Stimulated activated CD8-positive, alpha-beta memory T cell treated with anti-CD3 and anti-CD28 coated beads, Interleukin-12 subunit alpha, Interleukin-12 subunit beta, amount 100 ng/mL, for 24 hours (primary cell): ENCODE measurements around the gene C3AR1.
"Not testable (repeated sequence)": the region's sequence is repeated elsewhere in the genome, so short reads cannot be mapped to it uniquely, and the experiment has no call there.

Source experiments
- DNase-seq: peaks from one replicate; pipeline ENCODE4 v3.0.0-alpha.2; 2020; ENCODE audit errors: extremely low read depth

Gene C3AR1

DNA sequence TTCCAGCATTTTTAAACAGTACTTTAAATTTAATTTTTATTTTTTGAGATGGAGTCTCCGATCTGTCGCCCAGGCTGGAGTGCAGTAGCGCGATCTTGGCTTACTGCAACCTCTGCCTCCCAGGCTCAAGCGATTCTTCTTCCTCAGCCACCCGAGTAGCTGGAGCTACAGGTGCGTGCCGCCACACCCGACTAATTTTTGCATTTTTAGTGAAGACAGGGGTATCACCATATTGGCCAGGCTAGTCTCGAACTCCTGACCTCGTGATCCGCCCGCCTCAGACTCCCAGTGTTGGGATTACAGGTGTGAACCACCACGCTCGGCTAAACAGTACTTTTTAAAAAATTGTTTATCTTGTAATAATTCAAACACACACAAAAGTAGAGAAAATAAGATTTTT is 37.9 kb downstream of the C3AR1 start:
- no peak for DNase-seq

DNA sequence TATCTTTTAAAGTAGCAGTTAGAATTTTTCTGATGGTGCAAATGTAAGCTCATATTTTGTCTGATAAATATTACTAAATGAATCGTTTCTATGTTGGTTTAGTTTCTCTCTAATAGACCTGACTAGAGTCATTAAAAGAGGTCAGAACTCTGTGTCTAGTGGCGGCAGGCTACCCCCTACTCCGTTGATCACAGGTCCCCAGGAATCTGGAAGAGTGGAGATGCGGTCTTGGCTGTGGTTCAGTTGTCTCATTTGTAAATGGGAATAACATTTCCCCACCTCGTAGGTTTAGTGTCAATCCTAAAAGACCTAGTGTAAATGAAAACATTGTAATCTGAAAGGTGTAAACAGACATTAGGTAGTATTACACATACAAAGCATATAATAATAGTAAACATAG is 38.3 kb downstream of the C3AR1 start:
- no peak for DNase-seq

DNA sequence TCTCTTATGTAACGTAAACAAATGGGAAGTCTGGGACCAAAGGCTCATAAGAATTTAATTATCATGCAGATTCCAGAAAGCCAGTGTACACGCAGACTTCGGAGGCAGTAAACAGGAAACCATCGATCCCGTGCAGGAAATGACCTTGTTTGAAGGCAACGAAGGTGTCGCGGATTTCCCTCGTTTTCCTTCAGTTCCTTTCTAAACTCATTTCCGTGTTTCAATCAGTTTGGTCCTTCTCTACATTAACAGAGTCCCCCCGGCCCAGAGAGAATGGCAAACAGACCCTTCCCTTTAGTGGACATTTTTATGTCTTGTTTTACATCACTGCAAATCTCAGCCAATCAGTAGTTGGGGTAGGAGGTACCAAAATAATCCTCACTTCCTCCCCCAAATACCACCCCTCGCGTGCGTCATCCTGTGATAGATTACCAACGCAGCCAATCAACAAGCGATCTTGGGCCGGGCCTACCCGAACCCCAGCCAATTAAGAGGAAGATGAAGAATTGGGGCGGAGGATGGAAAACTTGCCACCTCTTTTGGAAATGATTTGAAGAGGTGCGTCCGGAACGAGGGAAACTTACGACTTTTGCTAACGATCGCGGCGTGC is 39.8 kb downstream of the C3AR1 start:
- peak; percentile 76 for DNase-seq

DNA sequence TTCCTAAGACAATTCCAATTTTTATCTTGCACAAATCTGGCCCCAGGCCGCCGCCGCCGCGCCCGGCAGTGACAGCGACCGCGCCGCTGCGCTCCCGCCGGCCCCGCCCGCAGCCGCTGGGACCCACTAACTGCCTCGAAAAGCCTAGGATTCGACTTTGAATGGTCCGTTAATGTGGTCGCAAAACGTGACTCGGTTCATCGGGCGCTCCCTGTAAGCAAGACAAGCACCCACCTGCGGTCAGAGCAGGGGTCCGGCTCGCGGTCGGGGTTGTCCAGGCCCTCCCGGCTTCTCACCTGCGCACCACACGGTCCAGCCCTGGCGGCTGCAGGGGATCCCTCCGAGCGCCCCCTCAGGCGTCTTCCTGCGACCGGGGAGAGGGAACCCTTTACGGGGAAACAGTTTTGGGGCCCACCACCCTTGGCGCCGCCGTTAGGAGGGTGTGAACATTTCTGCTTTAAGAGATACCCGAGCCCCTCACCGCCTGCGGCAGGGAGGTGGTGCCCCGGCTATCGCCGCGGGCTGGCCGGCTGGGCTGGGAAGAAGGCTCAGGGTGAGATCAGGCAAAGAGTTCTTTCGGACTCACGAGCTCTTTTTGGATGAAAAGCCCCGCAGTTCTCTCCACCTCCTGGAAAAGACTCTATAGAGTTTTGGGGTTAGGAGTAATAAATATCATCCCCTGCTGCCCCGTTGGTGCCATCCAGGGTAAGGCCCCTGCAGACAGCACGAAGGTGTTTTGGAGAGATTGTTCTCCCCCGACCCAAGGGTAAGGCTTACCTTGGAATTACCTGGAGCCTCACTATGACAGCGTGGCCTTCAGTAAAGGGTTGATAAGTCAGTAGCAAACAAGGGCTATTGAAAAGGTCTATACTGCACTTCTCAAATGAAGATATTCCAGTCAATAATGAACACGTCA is 47.2 kb downstream of the C3AR1 start:
- no peak for DNase-seq

DNA sequence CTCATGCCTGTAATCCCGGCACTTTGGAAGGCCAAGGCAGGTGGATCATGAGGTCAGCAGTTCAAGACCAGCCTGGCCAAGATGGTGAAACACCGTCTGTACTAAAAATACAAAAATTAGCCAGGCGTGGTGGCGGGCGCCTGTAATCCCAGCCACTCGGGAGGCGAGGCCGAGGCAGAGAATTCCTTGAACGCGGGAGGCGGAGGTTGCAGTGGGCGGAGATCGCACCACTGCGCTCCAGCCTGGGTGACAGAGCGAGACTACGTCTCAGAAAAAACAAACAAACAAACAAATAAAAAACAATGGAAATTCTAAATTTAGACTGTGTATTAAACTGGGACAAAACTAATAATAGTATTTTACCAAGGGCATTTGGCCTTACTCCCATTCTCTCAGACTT is 47.9 kb downstream of the C3AR1 start:
- not testable (repeated sequence) for DNase-seq

DNA sequence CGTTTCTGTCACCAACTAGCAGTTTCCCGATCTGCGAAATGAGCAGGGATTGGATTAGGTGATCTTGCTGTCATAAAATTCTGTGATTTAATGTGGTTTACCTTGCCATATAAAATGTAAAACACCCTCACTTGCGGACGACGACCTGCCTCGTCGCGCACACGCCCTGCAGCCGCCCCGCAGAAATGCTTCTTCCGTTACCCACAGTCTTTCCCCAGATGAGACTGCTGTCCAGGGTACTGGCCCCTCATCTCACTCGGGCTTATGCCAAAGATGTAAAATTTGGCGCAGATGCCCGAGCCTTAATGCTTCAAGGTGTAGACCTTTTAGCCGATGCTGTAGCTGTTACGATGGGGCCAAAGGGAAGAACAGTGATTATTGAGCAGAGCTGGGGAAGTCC is 51.3 kb downstream of the C3AR1 start:
- DNase-seq = no peak

DNA sequence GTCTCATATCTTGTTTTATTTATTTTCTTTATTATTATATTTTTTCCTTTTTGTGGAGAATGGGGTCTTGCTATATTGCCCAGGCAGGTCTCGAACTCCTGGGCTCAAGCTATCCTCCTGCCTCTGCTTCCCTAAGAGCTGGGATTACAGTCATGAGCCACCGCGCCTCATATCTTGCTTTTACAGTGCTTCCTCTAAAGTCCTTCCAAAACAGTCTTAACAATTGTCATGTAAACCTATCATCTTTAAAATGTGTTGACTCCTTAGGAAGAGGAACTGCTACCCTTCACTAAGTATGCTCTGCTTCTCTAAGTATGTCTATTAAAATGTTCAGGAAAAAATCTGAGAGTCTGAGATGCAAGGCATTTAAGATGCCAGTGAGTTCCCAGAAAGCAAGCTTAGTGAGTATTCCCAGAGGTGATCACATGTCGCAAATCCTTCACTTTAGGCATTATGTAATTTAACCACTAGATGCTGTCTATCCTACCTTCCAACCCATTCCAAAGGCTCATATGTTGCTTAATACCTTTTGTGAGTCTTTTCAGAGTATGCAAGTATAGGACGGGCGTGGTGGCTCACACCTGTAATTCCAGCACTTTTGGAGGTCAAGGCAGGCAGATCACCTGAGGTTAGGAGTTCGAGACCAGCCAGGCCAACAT is 53.4 kb downstream of the C3AR1 start:
- DNase-seq = no peak

DNA sequence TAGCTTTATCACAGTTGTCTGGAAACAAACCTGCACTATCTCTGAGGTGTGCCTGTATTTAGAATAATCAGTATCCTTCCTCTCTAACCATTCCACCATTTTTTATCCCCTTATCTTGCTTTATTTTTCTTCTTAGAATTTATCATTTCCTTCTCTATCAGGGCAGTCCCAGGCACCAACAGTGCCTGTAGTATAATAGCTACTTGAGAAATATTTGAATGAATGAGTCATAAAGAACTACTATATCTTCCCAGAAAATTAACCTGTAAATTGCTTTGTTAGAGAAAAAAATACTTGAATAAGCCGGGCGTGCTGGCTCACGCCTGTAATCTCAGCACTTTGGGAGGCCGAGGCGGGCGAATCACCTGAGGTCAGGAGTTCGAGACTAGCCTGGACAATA is 54.8 kb downstream of the C3AR1 start:
- DNase-seq = no peak
